ENCODE measurements around the gene FAM20A.
"Not testable (repeated sequence)": the region's sequence is repeated elsewhere in the genome, so short reads cannot be mapped to it uniquely, and the experiment has no call there.

FAM20A gene

GRCh38 chr17:68511671-68512246 lies 89.4 kb downstream of the FAM20A start:
- Histone ChIP-seq H3K9me3 (ENCODE audit: control insufficient read depth, insufficient read depth, low read length) (no peaks in the 10 kb centered on the region), H3K27me3 (ENCODE audit: control insufficient read depth, insufficient read depth, low read length) (no peaks in the 10 kb centered on the region), H3K9ac (ENCODE audit: low read depth, low read length) (no peak overlapping the region), H3K4me1 (ENCODE audit: control insufficient read depth, insufficient read depth, low read length) (peaks cover 4% of the 10 kb centered on the region), H3K4me3 (ENCODE audit: low read depth, low read length) (peak overlapping the region; percentile 98), H3K36me3 (ENCODE audit: control insufficient read depth, insufficient read depth, low read length) (no peaks in the 10 kb centered on the region)

DNA sequence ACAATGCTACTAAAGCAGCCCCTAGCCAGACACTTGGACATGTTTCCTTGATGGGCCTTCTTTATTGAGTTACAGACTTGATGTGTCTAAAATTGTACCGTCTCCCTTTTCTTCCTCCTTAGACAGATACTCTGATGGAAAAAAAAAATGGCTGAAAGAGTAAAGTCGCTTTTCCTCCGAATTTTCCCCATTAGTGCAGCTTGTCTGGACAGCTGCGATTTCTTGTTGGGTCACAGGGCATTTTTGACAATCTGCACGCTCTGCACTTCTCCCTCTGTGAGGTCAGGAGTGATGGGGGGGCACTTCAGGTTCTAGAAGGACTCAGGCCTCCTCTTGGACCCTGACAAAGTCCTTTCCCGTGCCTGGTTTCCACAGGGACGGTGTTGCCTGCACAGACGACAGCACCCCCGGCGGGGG lies 89.9 kb downstream of the FAM20A start:
- no peaks in the 10 kb centered on the region for H3K9me3 ChIP-seq (ENCODE audit: control insufficient read depth, insufficient read depth, low read length)
- H3K4me3 ChIP-seq (ENCODE audit: low read depth, low read length) = peak overlapping the region; percentile 98
- peak overlapping the region; percentile 66 for H3K9ac ChIP-seq (ENCODE audit: low read depth, low read length)
- peaks cover 4% of the 10 kb centered on the region for H3K4me1 ChIP-seq (ENCODE audit: control insufficient read depth, insufficient read depth, low read length)
- H3K36me3 ChIP-seq (ENCODE audit: control insufficient read depth, insufficient read depth, low read length) = no peaks in the 10 kb centered on the region
- no peaks in the 10 kb centered on the region for H3K27me3 ChIP-seq (ENCODE audit: control insufficient read depth, insufficient read depth, low read length)

DNA sequence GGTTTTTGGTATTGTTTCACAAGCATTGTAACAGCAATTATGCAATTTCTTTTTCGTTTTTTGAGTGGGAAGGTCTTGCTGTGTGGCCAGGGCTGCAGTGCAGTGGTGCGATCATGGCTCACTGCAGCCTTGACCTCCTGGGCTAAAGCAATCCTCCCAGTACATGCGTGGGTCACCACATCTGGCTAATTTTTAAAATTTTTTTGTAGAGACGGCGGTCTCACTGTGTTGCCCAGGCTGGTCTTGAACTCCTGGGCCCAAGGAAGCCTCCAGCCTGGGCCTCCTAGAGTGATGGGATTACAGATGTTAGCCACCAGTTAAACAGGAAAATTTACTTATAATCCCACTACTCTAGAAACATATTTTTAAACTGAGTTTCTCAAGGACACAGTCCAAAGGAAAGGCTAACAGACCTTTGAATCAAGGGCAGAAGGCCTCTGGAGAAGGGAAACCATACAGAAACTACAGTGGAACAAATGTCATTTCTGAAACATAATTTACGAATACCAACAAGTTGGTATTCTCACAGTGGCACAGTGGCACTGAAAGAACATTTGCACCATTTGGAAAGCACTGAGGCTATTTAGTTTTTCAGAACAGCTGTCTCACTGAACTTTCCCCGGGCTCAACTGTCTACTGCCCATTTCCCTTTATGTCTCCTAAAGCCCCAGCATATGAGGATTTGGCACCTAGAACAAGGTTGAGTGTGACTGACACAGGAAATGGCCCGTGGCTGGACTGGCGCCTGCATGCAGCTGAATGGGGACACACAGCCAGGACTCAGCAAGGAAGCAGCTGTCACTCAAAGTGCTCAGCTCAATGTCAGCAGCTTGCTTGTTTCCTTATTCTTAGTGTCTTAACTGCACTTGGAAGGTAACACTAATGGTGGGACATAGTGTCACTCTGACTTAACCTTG lies 91.8 kb downstream of the FAM20A start:
- no peak overlapping the region for H3K4me3 ChIP-seq (ENCODE audit: low read depth, low read length)
- no peaks in the 10 kb centered on the region for H3K9me3 ChIP-seq (ENCODE audit: control insufficient read depth, insufficient read depth, low read length)
- no peak overlapping the region for H3K9ac ChIP-seq (ENCODE audit: low read depth, low read length)
- no peaks in the 10 kb centered on the region for H3K36me3 ChIP-seq (ENCODE audit: control insufficient read depth, insufficient read depth, low read length)
- no peaks in the 10 kb centered on the region for H3K4me1 ChIP-seq (ENCODE audit: control insufficient read depth, insufficient read depth, low read length)
- no peaks in the 10 kb centered on the region for H3K27me3 ChIP-seq (ENCODE audit: control insufficient read depth, insufficient read depth, low read length)

DNA sequence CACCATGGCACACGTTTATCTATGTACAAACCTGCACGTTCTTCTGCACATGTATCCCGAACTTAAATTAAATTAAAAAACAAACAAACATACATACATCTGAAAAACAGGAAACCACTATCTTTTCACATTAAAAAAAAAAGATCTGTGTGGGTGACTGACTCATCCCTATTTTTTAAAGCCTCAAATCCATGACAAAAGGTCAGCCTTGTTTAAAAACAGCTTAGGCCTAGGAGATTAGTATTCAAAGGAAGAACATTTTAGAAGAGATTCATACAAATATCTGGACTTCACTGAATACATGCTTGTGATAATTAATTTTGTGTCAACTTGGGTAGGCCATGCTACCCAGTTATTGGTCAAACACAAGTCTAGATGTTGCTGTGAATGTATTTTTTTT lies 93.6 kb downstream of the FAM20A start:
- no peaks in the 10 kb centered on the region for H3K36me3 ChIP-seq (ENCODE audit: control insufficient read depth, insufficient read depth, low read length)
- H3K4me3 ChIP-seq (ENCODE audit: low read depth, low read length) = no peak overlapping the region
- H3K4me1 ChIP-seq (ENCODE audit: control insufficient read depth, insufficient read depth, low read length) = no peaks in the 10 kb centered on the region
- no peaks in the 10 kb centered on the region for H3K27me3 ChIP-seq (ENCODE audit: control insufficient read depth, insufficient read depth, low read length)
- H3K9ac ChIP-seq (ENCODE audit: low read depth, low read length) = no peak overlapping the region
- no peaks in the 10 kb centered on the region for H3K9me3 ChIP-seq (ENCODE audit: control insufficient read depth, insufficient read depth, low read length)

DNA sequence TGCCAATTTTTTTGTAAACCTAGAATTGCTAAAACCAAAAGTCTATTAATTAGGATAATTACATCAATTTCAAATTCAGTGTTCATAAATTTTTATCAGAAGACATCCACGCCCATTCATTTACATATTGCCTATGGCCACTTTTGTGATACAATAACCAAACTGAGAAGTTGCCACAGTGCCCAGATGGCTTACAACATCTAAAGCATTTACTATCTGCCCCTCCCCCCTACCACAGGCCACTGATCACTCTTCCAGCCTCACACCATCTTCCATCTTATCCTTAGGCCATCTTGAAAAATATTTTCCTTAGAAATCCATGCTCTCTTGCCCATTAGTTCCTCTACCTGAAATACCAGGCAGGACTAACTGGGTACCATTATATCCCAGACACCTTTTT lies 95.2 kb downstream of the FAM20A start:
- no peaks in the 10 kb centered on the region for H3K4me1 ChIP-seq (ENCODE audit: control insufficient read depth, insufficient read depth, low read length)
- no peak overlapping the region for H3K9ac ChIP-seq (ENCODE audit: low read depth, low read length)
- no peaks in the 10 kb centered on the region for H3K27me3 ChIP-seq (ENCODE audit: control insufficient read depth, insufficient read depth, low read length)
- H3K36me3 ChIP-seq (ENCODE audit: control insufficient read depth, insufficient read depth, low read length) = no peaks in the 10 kb centered on the region
- H3K4me3 ChIP-seq (ENCODE audit: low read depth, low read length) = no peak overlapping the region
- no peaks in the 10 kb centered on the region for H3K9me3 ChIP-seq (ENCODE audit: control insufficient read depth, insufficient read depth, low read length)

- no peak overlapping the region for H3K9ac ChIP-seq (ENCODE audit: low read depth, low read length)
- H3K36me3 ChIP-seq (ENCODE audit: control insufficient read depth, insufficient read depth, low read length) = no peaks in the 10 kb centered on the region
- no peaks in the 10 kb centered on the region for H3K27me3 ChIP-seq (ENCODE audit: control insufficient read depth, insufficient read depth, low read length)
- H3K4me3 ChIP-seq (ENCODE audit: low read depth, low read length) = no peak overlapping the region
- no peaks in the 10 kb centered on the region for H3K9me3 ChIP-seq (ENCODE audit: control insufficient read depth, insufficient read depth, low read length)
- H3K4me1 ChIP-seq (ENCODE audit: control insufficient read depth, insufficient read depth, low read length) = no peaks in the 10 kb centered on the region
These were observed 100.1 kb downstream of the FAM20A start for GRCh38 chr17:68501074-68501473.

- Histone ChIP-seq H3K4me3 (ENCODE audit: low read depth, low read length) (no peak overlapping the region), H3K4me1 (ENCODE audit: control insufficient read depth, insufficient read depth, low read length) (no peaks in the 10 kb centered on the region), H3K36me3 (ENCODE audit: control insufficient read depth, insufficient read depth, low read length) (no peaks in the 10 kb centered on the region), H3K9me3 (ENCODE audit: control insufficient read depth, insufficient read depth, low read length) (no peaks in the 10 kb centered on the region), H3K9ac (ENCODE audit: low read depth, low read length) (no peak overlapping the region), H3K27me3 (ENCODE audit: control insufficient read depth, insufficient read depth, low read length) (no peaks in the 10 kb centered on the region)
These were observed 101.6 kb downstream of the FAM20A start for GRCh38 chr17:68499587-68499986.

DNA sequence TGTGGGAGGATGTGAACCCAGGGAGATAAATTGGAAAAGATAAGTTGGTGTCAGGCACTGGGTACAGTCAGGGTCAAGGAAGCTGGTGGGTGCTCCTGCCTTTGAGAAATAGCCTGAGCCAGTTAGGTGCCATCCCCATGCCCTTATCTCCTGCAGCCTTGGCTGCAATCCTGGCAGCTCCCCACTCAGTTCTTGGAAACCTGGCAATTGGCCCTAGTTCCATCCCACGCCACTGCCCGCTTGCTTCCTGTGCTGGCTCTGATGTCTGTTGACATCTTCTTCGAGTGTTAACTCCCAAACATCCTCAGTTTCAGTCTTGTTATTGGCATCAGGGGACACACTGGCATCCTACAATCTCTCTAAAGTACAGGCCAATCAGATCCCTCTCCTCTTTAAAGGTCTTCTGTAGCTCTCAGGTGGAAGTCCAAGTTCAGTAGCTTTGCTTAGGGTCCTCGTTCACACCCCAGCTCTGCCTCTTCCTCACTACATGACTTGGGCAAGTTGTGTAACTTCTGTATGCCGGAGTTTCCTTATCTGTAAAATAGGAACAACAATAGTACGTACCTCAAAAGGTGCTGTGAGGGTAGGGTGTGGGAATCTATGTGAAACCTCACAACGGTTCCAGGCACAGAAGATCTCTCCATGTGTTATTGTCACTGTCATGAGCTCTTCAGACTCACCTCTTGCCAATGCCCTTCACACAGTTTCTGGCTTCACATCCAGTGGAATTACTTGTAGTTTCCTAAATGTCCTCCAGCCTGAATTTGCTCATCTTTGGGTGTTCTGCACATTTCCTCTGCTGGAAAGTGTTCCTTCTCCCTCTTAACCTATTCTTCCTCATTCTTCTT lies 102.5 kb downstream of the FAM20A start:
- Histone ChIP-seq H3K9me3 (ENCODE audit: control insufficient read depth, insufficient read depth, low read length) (no peaks in the 10 kb centered on the region), H3K4me3 (ENCODE audit: low read depth, low read length) (no peak overlapping the region), H3K36me3 (ENCODE audit: control insufficient read depth, insufficient read depth, low read length) (no peaks in the 10 kb centered on the region), H3K27me3 (ENCODE audit: control insufficient read depth, insufficient read depth, low read length) (no peaks in the 10 kb centered on the region), H3K4me1 (ENCODE audit: control insufficient read depth, insufficient read depth, low read length) (no peaks in the 10 kb centered on the region), H3K9ac (ENCODE audit: low read depth, low read length) (no peak overlapping the region)

GRCh38 chr17:68497885-68498319 lies 103.3 kb downstream of the FAM20A start:
- H3K9ac ChIP-seq (ENCODE audit: low read depth, low read length) = no peak overlapping the region
- H3K27me3 ChIP-seq (ENCODE audit: control insufficient read depth, insufficient read depth, low read length) = no peaks in the 10 kb centered on the region
- H3K4me3 ChIP-seq (ENCODE audit: low read depth, low read length) = no peak overlapping the region
- no peaks in the 10 kb centered on the region for H3K4me1 ChIP-seq (ENCODE audit: control insufficient read depth, insufficient read depth, low read length)
- H3K36me3 ChIP-seq (ENCODE audit: control insufficient read depth, insufficient read depth, low read length) = no peaks in the 10 kb centered on the region
- H3K9me3 ChIP-seq (ENCODE audit: control insufficient read depth, insufficient read depth, low read length) = no peaks in the 10 kb centered on the region

- Histone ChIP-seq H3K4me3 (ENCODE audit: low read depth, low read length) (no peak overlapping the region), H3K9ac (ENCODE audit: low read depth, low read length) (no peak overlapping the region), H3K36me3 (ENCODE audit: control insufficient read depth, insufficient read depth, low read length) (no peaks in the 10 kb centered on the region), H3K4me1 (ENCODE audit: control insufficient read depth, insufficient read depth, low read length) (no peaks in the 10 kb centered on the region), H3K9me3 (ENCODE audit: control insufficient read depth, insufficient read depth, low read length) (no peaks in the 10 kb centered on the region), H3K27me3 (ENCODE audit: control insufficient read depth, insufficient read depth, low read length) (no peaks in the 10 kb centered on the region)
These were observed 106.1 kb downstream of the FAM20A start for GRCh38 chr17:68495081-68495480.

DNA sequence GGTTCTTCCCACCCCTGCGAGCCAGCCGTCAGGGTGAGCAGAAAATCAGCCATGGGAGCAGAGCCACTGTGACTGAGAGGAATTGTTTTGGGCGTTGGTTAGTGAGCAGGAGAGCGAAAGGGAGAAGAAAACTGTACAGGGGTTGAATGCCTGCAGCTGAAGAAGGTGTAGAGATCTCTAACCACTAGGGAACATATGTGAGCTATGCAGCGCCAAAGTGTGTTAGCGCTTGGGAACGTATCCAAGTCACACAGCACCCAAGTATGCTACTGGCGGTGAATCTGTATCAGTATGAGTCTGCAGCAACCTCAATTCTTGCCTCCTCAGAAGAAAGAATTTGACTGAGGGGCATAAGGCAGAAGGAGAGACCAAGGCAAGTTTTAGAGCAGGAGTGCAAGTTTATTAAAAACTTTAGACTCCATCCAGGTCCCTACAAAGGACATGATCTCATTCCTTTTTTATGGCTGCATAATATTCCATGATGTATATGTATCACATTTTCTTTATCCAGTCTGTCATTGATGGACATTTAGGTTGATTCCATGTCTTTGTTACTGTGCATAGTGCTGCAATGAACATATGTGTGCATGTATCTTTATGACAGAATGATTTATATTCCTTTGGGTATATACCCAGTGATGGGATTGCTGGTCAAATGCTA lies 108.6 kb downstream of the FAM20A start:
- H3K9ac ChIP-seq (ENCODE audit: low read depth, low read length); H3K27me3 ChIP-seq (ENCODE audit: control insufficient read depth, insufficient read depth, low read length); H3K9me3 ChIP-seq (ENCODE audit: control insufficient read depth, insufficient read depth, low read length); H3K4me1 ChIP-seq (ENCODE audit: control insufficient read depth, insufficient read depth, low read length); H3K4me3 ChIP-seq (ENCODE audit: low read depth, low read length); H3K36me3 ChIP-seq (ENCODE audit: control insufficient read depth, insufficient read depth, low read length): not testable (repeated sequence)

Measured in iPS-15b (cell line).